GM12875 (cell line): Measurements from ENCODE around the gene BRMS1.
"Not testable (repeated sequence)": the region's sequence is repeated elsewhere in the genome, so short reads cannot be mapped to it uniquely, and the experiment has no call there.

Experiments
- H3K4me3 ChIP-seq: one replicate; pipeline ENCODE4 v1.5.1; 2011; ENCODE audit warnings: low read depth, low read length, control low read depth
- TF ChIP-seq, protein P1 (sequence below): IDR thresholded peaks from 2 replicates; pipeline ENCODE4 v1.5.1; 2011; ENCODE audit warnings: low read depth, mild to moderate bottlenecking, control low read depth, inconsistent platforms, low read length, moderate library complexity, borderline replicate concordance; ENCODE audit not compliant: insufficient read depth

Gene BRMS1

DNA sequence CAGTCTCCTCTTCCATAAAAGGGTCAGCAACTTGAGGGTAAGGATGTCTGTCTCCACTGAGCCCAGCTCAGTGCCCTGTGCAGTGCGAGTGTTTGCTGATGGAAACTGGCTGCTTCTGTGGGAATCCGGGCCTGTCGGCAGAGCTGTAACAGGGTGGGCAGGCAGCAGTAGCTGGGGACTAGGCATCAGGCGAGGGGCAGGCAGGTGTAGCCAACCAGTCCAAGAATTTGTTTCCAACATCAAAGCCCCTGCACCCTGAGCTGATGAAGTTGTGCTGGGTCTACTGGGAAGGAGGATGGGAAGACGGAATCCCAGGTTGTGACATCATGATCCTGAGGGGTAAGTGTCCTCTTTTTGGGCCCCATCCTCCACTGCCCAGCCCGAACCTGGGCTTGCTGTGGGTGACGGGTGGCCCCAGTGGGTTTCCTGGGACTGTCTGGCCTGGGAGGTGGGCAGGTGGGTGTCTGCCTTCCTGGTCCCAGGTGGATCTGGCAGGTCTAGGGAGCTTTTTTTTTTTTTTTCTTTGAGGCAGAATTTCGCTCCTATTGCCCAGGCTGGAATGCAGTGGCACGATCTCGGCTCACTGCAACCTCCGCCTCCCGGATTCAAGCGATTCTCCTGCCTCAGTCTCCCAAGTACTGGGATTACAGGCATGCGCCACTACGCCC lies 15.6 kb upstream of the BRMS1 start:
- H3K4me3 ChIP-seq: no peak overlapping the region
- TF ChIP-seq, protein P1, sequence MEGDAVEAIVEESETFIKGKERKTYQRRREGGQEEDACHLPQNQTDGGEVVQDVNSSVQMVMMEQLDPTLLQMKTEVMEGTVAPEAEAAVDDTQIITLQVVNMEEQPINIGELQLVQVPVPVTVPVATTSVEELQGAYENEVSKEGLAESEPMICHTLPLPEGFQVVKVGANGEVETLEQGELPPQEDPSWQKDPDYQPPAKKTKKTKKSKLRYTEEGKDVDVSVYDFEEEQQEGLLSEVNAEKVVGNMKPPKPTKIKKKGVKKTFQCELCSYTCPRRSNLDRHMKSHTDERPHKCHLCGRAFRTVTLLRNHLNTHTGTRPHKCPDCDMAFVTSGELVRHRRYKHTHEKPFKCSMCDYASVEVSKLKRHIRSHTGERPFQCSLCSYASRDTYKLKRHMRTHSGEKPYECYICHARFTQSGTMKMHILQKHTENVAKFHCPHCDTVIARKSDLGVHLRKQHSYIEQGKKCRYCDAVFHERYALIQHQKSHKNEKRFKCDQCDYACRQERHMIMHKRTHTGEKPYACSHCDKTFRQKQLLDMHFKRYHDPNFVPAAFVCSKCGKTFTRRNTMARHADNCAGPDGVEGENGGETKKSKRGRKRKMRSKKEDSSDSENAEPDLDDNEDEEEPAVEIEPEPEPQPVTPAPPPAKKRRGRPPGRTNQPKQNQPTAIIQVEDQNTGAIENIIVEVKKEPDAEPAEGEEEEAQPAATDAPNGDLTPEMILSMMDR: no peak

DNA sequence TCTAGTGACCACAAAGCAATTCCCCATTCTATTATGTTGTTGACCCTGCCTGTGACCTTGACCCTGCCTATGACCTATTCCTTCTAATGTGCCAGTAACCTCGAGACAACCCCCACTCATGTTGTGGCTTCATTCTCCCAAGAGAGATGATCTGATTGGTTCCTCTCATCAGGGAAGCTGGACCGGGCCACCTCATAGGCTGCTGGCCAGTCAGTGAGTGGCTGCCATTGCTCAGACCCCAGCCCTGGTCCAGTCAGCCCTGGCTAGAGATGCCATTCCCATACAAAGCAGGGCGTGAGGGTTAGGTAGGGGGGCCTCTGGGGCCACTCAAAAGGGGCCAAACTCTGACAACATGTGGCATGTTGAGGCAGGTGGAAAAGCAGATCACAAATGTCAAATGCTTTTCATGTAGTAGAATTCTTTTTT lies 14.8 kb upstream of the BRMS1 start:
- TF ChIP-seq, protein P1: no peak
- H3K4me3 ChIP-seq: no peak overlapping the region

DNA sequence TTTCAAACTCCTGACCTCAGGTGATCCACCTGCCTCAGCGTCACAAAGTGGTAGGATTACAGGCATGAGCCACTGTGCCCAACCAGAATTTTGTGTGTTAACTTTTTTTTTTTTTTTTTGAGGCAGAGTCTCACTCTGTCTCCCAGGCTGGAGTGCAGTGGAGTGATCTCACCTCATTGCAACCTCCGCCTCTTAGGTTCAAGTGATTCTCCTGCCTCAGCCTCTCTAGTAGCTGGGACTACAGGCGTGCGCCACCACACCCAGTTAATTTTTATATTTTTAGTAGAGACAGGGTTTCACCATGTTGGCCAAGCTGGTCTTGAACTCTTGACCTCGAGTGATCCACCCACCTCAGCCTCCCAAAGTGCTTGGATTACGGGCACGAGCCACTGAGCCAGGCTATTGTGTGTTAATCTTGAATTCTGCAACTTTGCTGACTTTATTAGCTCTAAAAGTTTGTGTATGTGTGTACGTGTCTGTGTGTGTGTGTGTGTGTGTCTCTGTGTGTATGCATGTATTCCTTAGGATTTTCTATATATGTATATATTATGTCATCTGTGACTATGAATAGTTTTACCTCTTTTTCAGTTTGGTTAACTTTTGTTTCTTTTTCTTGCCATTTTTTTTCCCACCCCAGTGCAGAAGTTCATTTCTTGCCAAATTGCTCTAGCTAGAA lies 5.8 kb upstream of the BRMS1 start:
- H3K4me3 ChIP-seq: not testable (repeated sequence)

DNA sequence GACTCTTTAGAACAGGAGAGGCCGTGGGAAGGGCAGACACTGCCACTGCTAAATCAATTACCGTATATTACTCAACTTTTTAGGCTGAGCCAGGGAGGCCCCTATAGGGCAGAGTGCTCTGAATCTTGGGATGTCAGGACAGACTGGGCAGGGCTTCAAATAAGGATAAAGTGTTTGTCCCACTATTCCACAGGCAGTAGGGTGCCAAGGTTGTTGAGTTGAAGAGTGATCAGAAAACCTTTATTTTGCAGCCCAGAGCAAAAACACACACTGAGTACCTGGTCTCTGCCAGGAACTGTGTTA lies 4.1 kb upstream of the BRMS1 start:
- no peak overlapping the region for H3K4me3 ChIP-seq
- TF ChIP-seq, protein P1: no peak

DNA sequence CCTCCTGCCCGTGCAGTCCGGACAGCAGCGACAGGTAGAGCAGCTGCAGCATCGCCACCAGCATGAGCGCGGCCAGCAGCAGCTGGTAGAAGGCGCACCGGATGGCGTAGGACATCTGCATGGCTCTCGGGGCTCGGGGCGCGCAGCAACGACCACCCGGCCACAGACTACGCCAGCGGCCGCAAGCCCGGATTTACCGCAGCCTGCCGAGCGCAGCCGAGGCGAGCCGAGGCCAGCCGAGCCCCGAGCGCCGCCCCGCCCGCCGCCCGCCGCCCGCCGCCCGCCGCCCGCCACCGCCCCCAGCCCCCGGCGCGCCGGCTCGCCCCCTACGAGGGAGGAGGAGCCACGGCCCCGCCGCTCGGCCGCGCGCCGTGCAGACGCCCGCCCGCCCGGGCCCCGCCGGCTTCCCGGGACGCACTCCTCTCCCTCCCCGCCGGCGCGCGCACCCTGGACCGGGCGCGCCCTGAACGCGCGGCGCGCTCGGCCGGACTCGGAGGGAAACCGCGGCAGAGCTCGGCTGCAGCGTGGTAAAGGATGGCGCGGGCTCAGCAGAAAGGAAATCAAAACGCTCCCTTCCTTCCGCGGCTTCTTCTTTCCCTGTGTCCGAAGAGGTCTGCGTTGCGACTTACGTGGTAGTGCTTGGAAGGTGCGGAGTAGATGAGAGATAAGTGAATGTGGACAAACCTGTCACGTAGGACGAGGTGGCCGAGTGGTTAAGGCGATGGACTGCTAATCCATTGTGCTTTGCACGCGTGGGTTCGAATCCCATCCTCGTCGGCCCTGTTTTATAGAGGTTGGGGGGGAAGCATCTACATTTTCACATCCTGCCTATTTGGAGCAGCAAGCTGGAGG lies 2.7 kb upstream of the BRMS1 start, which contains the start of gene B4GAT1:
Gene B4GAT1, minus strand, starts transcription at position 205 of the 852 bp plus-strand sequence. Its CDS starts 84 bp downstream, at position 121.
- TF ChIP-seq, protein P1: no peak
- peak within 1 kb of the TSS; percentile 83 for H3K4me3 ChIP-seq

DNA sequence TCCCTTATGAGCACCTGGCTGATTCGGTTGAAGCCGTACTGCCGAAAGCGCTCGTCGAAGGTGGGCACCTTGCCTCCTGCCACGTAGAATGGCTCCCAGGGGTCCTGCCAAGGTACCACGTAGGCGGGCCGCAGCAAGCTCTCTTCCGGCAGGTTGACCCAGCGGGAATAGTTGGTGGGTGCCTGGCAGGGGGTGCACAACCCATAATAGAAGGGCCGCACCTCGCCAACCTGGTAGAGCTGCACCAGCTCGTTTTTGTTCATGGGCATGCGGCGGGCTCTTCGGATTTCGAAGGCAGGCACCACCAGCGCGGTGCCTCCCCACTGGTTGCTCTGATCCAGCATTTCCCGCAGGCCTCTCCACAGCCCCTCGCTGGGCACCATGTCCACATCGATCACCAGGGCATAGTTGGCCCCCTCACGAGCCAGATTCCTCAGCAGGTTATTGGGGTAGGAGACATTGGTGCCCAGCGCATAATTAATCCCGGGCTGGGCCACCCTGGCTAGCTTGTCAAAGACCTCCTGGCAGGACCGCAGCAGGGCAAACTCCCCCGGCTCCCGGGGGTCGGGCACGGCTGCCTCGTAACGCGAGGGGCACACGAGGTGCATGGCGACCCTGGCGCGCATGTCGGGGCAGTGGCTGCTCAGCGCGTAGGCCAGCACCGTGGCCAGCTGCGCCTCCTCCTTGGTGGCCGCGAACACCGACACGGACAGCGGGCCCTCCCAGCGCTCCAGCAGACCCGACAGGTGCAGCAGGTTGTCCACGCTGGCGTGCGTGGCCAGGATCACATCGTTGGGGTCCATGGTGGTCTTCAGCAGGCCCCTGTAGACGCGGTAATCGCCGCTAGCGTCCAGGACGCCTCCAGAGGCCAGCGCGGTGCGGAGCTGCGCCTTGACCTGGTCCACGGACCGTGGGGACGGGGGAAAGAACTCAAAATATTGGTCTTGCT lies 1.8 kb upstream of the BRMS1 start:
- TF ChIP-seq, protein P1: no peak
- H3K4me3 ChIP-seq: peak overlapping the region; percentile 70

DNA sequence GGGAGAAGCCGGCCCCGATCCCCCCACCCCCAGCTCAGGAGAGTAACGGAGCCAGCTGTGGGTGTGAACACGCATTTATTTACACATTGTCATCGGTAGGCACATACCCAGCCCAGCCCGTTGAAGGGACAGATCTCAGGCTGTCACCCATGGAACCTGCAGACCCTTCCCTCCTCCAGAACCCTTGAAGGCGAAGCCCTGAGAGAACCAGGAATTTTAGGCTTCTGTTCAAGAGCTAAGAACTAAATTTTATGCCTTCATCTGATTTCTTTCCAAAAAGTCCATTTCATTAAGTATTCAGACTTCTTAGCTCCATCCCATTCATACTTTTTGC lies 379 bp upstream of the BRMS1 start:
- peak overlapping the region; percentile 93 for H3K4me3 ChIP-seq
- TF ChIP-seq, protein P1: no peak
